ENCODE measurements around the gene RNF149. TPM values are rescaled to one million over a fixed set of nuclear protein-coding genes. Genes with fewer than 3 reads are reported as not detected.

The RNF149 gene
- total RNA-seq, 2 experiments from 2014 or later: 139 to 150 TPM

DNA sequence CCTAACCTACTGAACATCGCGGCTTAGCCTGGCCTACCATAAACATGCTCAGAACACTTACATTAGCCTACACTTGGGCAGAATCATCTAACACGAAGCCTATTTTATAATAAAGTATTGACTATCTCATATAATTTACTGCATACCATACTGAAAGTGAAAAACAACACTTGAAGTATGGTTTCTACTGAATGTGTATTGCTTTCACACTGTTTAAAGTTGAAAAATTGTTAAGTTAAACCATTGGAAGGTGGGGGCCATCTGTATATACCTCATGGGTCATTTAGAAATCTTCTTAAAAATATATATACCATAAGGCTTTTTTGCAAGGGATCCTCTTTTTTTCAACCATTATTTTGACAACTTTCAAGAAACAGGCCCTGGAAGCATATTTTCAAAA is 16.5 kb downstream of the RNF149 start:
- Histone ChIP-seq H3K9me3 (ENCODE audit: control insufficient read depth in 1 of 2, insufficient read depth in 1 of 2, low read length in 2 of 2) (no peaks in the 10 kb centered on the region), H3K4me1 (ENCODE audit: insufficient read depth, low read length) (peaks cover 22% of the 10 kb centered on the region), H3K27ac (ENCODE audit: low read depth in 1 of 2, low read length in 2 of 2) (no peak overlapping the region), H3K4me3 (ENCODE audit: low read length) (no peak overlapping the region), H3K27me3 (ENCODE audit: control insufficient read depth in 1 of 2, insufficient read depth in 2 of 2, low read length in 2 of 2) (no peaks in the 10 kb centered on the region), H3K36me3 (ENCODE audit: insufficient read depth, low read length) (peaks cover 71% of the 10 kb centered on the region)
- Mint-ChIP-seq H3K27ac (no peak overlapping the region), H3K36me3 (ENCODE audit: low read depth) (peaks cover 83% of the 10 kb centered on the region), H3K9me3 (no peaks in the 10 kb centered on the region), H3K4me3 (no peak overlapping the region), H3K4me1 (ENCODE audit: low read depth) (peaks cover 55% of the 10 kb centered on the region), H3K27me3 (no peaks in the 10 kb centered on the region)
- CTCF ChIA-PET: interaction anchor here (0.6 kb wide), 1 partner anchor 405 kb away, joined by 3 read pairs; no protein-coding TSS in a partner anchor
- TF ChIP-seq, protein P1, sequence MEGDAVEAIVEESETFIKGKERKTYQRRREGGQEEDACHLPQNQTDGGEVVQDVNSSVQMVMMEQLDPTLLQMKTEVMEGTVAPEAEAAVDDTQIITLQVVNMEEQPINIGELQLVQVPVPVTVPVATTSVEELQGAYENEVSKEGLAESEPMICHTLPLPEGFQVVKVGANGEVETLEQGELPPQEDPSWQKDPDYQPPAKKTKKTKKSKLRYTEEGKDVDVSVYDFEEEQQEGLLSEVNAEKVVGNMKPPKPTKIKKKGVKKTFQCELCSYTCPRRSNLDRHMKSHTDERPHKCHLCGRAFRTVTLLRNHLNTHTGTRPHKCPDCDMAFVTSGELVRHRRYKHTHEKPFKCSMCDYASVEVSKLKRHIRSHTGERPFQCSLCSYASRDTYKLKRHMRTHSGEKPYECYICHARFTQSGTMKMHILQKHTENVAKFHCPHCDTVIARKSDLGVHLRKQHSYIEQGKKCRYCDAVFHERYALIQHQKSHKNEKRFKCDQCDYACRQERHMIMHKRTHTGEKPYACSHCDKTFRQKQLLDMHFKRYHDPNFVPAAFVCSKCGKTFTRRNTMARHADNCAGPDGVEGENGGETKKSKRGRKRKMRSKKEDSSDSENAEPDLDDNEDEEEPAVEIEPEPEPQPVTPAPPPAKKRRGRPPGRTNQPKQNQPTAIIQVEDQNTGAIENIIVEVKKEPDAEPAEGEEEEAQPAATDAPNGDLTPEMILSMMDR (IDR thresholded peaks at IDR 0.05): no peak
- DNase-seq (no peak), ATAC-seq (ENCODE audit: poor library complexity) (no peak)
- POLR2A ChIA-PET: no interaction called here
- intact Hi-C loops (cut with DNase I, micrococcal nuclease): no loop called here

DNA sequence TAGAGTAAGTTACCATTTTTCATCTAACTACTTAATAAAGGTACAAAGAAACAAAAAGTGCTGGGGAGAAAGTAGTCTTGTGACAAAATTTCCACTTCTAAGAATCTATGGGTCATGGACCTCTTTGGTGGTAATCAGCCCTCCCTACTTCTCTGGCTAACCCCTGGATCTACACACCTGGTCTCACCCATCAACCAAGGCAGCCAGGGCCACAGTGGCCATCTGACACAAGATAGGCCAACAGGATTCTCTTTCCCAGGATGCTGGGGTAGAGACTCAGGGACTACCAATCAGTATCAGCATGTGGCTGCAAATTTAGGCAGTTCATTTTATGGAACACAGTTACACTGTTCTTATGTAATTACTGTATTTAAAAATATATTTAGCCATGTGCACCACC is 17.8 kb downstream of the RNF149 start:
- ATAC-seq (ENCODE audit: poor library complexity): no peak
- CTCF ChIA-PET: no interaction called here
- Histone ChIP-seq H3K36me3 (ENCODE audit: insufficient read depth, low read length) (peaks cover 83% of the 10 kb centered on the region), H3K27me3 (ENCODE audit: control insufficient read depth in 1 of 2, insufficient read depth in 2 of 2, low read length in 2 of 2) (no peaks in the 10 kb centered on the region), H3K27ac (ENCODE audit: low read depth in 1 of 2, low read length in 2 of 2) (no peak overlapping the region), H3K4me3 (ENCODE audit: low read length) (no peak overlapping the region), H3K9me3 (ENCODE audit: control insufficient read depth in 1 of 2, insufficient read depth in 1 of 2, low read length in 2 of 2) (no peaks in the 10 kb centered on the region), H3K4me1 (ENCODE audit: insufficient read depth, low read length) (peaks cover 15% of the 10 kb centered on the region)
- no peak overlapping the region for H3K4me3 Mint-ChIP-seq
- no peaks in the 10 kb centered on the region for H3K27me3 Mint-ChIP-seq
- H3K36me3 Mint-ChIP-seq (ENCODE audit: low read depth): peaks cover 88% of the 10 kb centered on the region
- H3K4me1 Mint-ChIP-seq (ENCODE audit: low read depth): peaks cover 54% of the 10 kb centered on the region
- TF ChIP-seq, protein P1 (IDR thresholded peaks at IDR 0.05): no peak
- peak overlapping the region; percentile 53 for H3K27ac Mint-ChIP-seq
- intact Hi-C loops (cut with DNase I, micrococcal nuclease): no loop called here
- POLR2A ChIA-PET: no interaction called here
- no peaks in the 10 kb centered on the region for H3K9me3 Mint-ChIP-seq
- no peak for DNase-seq

DNA sequence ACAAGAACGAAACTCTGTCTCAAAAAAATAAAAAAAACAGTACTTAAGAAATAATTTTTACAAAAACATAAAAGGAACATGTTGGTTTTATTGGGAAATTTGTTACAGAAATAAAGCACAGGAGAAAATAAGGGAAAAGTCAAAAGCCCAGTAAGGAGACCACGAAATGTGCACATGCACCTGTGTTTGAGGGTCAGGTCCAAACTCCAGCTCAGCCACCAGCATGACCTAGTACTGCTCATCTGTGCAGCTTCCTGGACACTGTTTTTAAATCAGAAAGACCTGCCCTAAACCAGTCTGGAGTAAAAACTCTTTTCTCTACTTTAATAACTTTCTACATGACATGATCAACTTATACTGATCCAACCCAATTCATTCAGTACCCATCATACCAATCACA is 21.2 kb downstream of the RNF149 start:
- no peak for DNase-seq
- ChIA-PET POLR2A (interaction anchor here (0.7 to 1.5 kb wide), 4 partner anchors 14 to 41 kb away, joined by 3 to 6 read pairs (median 3); partner anchors contain the start of gene RNF149), CTCF (interaction anchor here (1.2 kb wide), 1 partner anchor 9 kb away, joined by 3 read pairs; no protein-coding TSS in a partner anchor)
- Mint-ChIP-seq H3K27ac (peak overlapping the region; percentile 51), H3K9me3 (no peaks in the 10 kb centered on the region), H3K4me1 (ENCODE audit: low read depth) (peaks cover 44% of the 10 kb centered on the region), H3K4me3 (no peak overlapping the region), H3K36me3 (ENCODE audit: low read depth) (peaks cover 91% of the 10 kb centered on the region), H3K27me3 (no peaks in the 10 kb centered on the region)
- no peaks in the 10 kb centered on the region for H3K27me3 ChIP-seq (ENCODE audit: control insufficient read depth in 1 of 2, insufficient read depth in 2 of 2, low read length in 2 of 2)
- H3K9me3 ChIP-seq (ENCODE audit: control insufficient read depth in 1 of 2, insufficient read depth in 1 of 2, low read length in 2 of 2): no peaks in the 10 kb centered on the region
- TF ChIP-seq, protein P1 (IDR thresholded peaks at IDR 0.05): no peak
- H3K36me3 ChIP-seq (ENCODE audit: insufficient read depth, low read length): peaks cover 89% of the 10 kb centered on the region
- no peak for ATAC-seq (ENCODE audit: poor library complexity)
- no peak overlapping the region for H3K4me3 ChIP-seq (ENCODE audit: low read length)
- peaks cover 13% of the 10 kb centered on the region for H3K4me1 ChIP-seq (ENCODE audit: insufficient read depth, low read length)
- no peak overlapping the region for H3K27ac ChIP-seq (ENCODE audit: low read depth in 1 of 2, low read length in 2 of 2)
- intact Hi-C loops (cut with DNase I, micrococcal nuclease): no loop called here
